ENCODE results near the gene DYNC1H1.

Gene DYNC1H1

GRCh38 chr14:102026934-102027333, 62.6 kb downstream of the DYNC1H1 start:
- no peak overlapping the region for H3K4me3 ChIP-seq (IDR thresholded peaks at IDR 0.05; ENCODE audit: insufficient read depth, low read depth, low read length)
- peaks cover 46% of the 10 kb centered on the region for H3K4me1 ChIP-seq (ENCODE audit: low read depth, poor library complexity, severe bottlenecking)
- H3K4me2 ChIP-seq, result no peak overlapping the region; the same call in 1 of the 2 replicates
- TF ChIP-seq, protein P1, sequence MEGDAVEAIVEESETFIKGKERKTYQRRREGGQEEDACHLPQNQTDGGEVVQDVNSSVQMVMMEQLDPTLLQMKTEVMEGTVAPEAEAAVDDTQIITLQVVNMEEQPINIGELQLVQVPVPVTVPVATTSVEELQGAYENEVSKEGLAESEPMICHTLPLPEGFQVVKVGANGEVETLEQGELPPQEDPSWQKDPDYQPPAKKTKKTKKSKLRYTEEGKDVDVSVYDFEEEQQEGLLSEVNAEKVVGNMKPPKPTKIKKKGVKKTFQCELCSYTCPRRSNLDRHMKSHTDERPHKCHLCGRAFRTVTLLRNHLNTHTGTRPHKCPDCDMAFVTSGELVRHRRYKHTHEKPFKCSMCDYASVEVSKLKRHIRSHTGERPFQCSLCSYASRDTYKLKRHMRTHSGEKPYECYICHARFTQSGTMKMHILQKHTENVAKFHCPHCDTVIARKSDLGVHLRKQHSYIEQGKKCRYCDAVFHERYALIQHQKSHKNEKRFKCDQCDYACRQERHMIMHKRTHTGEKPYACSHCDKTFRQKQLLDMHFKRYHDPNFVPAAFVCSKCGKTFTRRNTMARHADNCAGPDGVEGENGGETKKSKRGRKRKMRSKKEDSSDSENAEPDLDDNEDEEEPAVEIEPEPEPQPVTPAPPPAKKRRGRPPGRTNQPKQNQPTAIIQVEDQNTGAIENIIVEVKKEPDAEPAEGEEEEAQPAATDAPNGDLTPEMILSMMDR (conservative IDR thresholded peaks at IDR 0.05; ENCODE audit: low read depth, low read length), result no peak
- no peak overlapping the region for H2AFZ ChIP-seq (ENCODE audit: low read depth)
- H3K36me3 ChIP-seq (ENCODE audit: insufficient read depth), result peaks cover 11% of the 10 kb centered on the region; the same call in 1 of the 2 replicates
- no peaks in the 10 kb centered on the region for H4K20me1 ChIP-seq (ENCODE audit: insufficient read depth)
- peak overlapping the region; percentile 77; the same call in 1 of the 2 replicates for H3K27ac ChIP-seq
- H3K27me3 ChIP-seq (ENCODE audit: insufficient read depth, low read depth), result no peaks in the 10 kb centered on the region
- H3K9ac ChIP-seq, result no peak overlapping the region
- 0 out of 2 replicates have a peak, but pooled peaks cover 5% of the 10 kb centered on the region for H3K79me2 ChIP-seq (ENCODE audit: insufficient read depth, low read depth)

- no peak overlapping the region for H2AFZ ChIP-seq (ENCODE audit: low read depth)
- no peaks in the 10 kb centered on the region for H3K27me3 ChIP-seq (ENCODE audit: insufficient read depth, low read depth)
- H3K9ac ChIP-seq, result no peak overlapping the region; the same call in 1 of the 2 replicates
- H3K4me3 ChIP-seq (IDR thresholded peaks at IDR 0.05; ENCODE audit: insufficient read depth, low read depth, low read length), result no peak overlapping the region
- H3K4me2 ChIP-seq, result peak overlapping the region; percentile 48; the same call in 1 of the 2 replicates
- H4K20me1 ChIP-seq (ENCODE audit: insufficient read depth), result no peaks in the 10 kb centered on the region
- TF ChIP-seq, protein P1 (conservative IDR thresholded peaks at IDR 0.05; ENCODE audit: low read depth, low read length), result no peak
- H3K79me2 ChIP-seq (ENCODE audit: insufficient read depth, low read depth), result 0 out of 2 replicates have a peak, but pooled peaks cover 5% of the 10 kb centered on the region
- peak overlapping the region; percentile 77 for H3K27ac ChIP-seq
- peaks cover 44% of the 10 kb centered on the region for H3K4me1 ChIP-seq (ENCODE audit: low read depth, poor library complexity, severe bottlenecking)
- peaks cover 7% of the 10 kb centered on the region; the same call in 1 of the 2 replicates for H3K36me3 ChIP-seq (ENCODE audit: insufficient read depth)
Observed at GRCh38 chr14:102027951-102028350, 63.6 kb downstream of the DYNC1H1 start.

DNA sequence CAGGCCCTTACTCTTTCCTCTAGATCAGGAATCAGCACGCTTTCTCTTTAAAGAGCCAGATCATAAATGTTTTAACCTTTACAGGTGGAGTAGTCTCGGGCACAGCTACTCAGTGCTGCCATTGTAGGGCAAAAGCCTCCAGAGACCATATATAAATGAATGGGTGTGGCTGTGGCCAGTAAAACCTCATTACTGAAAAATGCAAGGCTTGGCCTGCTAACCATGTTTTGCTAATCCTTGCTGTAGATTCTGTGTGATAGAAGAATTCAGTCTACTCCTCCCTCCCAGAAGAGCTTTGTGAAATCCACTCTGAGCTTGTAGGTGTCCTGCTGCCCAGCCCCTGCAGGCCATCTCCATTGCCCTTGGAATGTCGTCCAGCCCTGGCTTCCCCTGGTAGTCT, 64.4 kb downstream of the DYNC1H1 start:
- Histone ChIP-seq H2AFZ (ENCODE audit: low read depth) (no peak overlapping the region), H3K4me2 (peak overlapping the region; percentile 48; the same call in 1 of the 2 replicates)

DNA sequence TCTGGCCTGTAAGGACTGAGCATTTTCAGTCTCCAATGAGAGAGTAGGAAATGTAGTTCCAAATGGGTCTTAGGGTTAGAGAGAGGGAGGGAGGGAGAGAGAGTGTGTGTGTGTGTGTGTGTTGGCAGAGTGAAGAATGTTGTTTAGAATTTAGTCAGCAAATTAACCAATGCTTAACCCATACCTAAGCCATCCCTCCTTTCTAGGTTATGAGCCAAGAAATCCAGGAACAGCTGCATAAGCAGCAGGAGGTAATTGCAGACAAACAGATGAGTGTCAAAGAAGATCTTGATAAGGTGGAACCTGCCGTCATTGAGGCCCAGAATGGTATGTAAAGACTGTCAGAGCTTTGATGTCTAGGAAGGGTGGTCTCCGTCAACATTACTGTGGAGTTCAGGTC, 65.6 kb downstream of the DYNC1H1 start:
- Histone ChIP-seq H3K27ac (peak overlapping the region; percentile 77; the same call in 1 of the 2 replicates), H3K4me2 (0 out of 2 replicates have a peak overlapping the region, but pooled peaks have one; percentile 11)

More for the DNA sequence above, 64.4 kb downstream of the DYNC1H1 start:
- peaks cover 10% of the 10 kb centered on the region; the same call in 1 of the 2 replicates for H3K36me3 ChIP-seq (ENCODE audit: insufficient read depth)
- H3K4me1 ChIP-seq (ENCODE audit: low read depth, poor library complexity, severe bottlenecking), result peaks cover 44% of the 10 kb centered on the region
- H3K27me3 ChIP-seq (ENCODE audit: insufficient read depth, low read depth), result no peaks in the 10 kb centered on the region
- H3K4me3 ChIP-seq (IDR thresholded peaks at IDR 0.05; ENCODE audit: insufficient read depth, low read depth, low read length), result no peak overlapping the region
- TF ChIP-seq, protein P1 (conservative IDR thresholded peaks at IDR 0.05; ENCODE audit: low read depth, low read length), result no peak
- H3K27ac ChIP-seq, result peak overlapping the region; percentile 77
- H4K20me1 ChIP-seq (ENCODE audit: insufficient read depth), result no peaks in the 10 kb centered on the region
- H3K9ac ChIP-seq, result peak overlapping the region; percentile 5; the same call in 1 of the 2 replicates
- no peaks in the 10 kb centered on the region for H3K79me2 ChIP-seq (ENCODE audit: insufficient read depth, low read depth)

More for the DNA sequence above, 65.6 kb downstream of the DYNC1H1 start:
- peaks cover 44% of the 10 kb centered on the region for H3K4me1 ChIP-seq (ENCODE audit: low read depth, poor library complexity, severe bottlenecking)
- no peak overlapping the region for H3K9ac ChIP-seq
- no peak overlapping the region for H3K4me3 ChIP-seq (IDR thresholded peaks at IDR 0.05; ENCODE audit: insufficient read depth, low read depth, low read length)
- no peak overlapping the region for H2AFZ ChIP-seq (ENCODE audit: low read depth)
- H3K36me3 ChIP-seq (ENCODE audit: insufficient read depth), result peaks cover 12% of the 10 kb centered on the region; the same call in 1 of the 2 replicates
- H3K79me2 ChIP-seq (ENCODE audit: insufficient read depth, low read depth), result no peaks in the 10 kb centered on the region
- H4K20me1 ChIP-seq (ENCODE audit: insufficient read depth), result no peaks in the 10 kb centered on the region
- TF ChIP-seq, protein P1 (conservative IDR thresholded peaks at IDR 0.05; ENCODE audit: low read depth, low read length), result no peak
- H3K27me3 ChIP-seq (ENCODE audit: insufficient read depth, low read depth), result no peaks in the 10 kb centered on the region

Measured in KMS-11 (cell line).